ENCODE results near the gene GPR173.

Gene GPR173

DNA sequence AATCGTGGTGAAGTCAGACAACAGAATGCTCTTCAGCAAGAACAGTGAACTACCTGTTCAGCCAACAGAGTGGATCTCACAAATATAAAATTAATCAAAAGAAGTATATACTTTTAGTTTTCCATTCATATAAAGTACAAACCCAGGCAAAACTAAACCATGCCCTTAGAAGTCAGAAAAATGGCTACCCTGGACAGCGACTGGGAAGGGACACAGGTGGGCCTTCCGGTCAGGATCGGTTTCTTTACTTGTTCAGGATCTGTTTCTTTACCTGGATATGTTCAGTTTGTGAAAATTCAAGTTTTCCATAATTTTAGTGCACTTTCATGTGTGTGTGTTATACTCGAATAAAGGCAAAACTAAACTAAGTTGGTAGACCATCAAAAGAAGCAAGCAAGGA lies 12.4 kb upstream of the GPR173 start:
- H3K4me3 ChIP-seq (replicated peaks; ENCODE audit: low read depth, low read length) = no peak overlapping the region
- DNase-seq (ENCODE audit: extremely low read depth, low read depth) = no peak
- TF ChIP-seq, protein P1, sequence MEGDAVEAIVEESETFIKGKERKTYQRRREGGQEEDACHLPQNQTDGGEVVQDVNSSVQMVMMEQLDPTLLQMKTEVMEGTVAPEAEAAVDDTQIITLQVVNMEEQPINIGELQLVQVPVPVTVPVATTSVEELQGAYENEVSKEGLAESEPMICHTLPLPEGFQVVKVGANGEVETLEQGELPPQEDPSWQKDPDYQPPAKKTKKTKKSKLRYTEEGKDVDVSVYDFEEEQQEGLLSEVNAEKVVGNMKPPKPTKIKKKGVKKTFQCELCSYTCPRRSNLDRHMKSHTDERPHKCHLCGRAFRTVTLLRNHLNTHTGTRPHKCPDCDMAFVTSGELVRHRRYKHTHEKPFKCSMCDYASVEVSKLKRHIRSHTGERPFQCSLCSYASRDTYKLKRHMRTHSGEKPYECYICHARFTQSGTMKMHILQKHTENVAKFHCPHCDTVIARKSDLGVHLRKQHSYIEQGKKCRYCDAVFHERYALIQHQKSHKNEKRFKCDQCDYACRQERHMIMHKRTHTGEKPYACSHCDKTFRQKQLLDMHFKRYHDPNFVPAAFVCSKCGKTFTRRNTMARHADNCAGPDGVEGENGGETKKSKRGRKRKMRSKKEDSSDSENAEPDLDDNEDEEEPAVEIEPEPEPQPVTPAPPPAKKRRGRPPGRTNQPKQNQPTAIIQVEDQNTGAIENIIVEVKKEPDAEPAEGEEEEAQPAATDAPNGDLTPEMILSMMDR (IDR thresholded peaks at IDR 0.05; ENCODE audit: low read depth, low read length, missing control alignments) = no peak

DNA sequence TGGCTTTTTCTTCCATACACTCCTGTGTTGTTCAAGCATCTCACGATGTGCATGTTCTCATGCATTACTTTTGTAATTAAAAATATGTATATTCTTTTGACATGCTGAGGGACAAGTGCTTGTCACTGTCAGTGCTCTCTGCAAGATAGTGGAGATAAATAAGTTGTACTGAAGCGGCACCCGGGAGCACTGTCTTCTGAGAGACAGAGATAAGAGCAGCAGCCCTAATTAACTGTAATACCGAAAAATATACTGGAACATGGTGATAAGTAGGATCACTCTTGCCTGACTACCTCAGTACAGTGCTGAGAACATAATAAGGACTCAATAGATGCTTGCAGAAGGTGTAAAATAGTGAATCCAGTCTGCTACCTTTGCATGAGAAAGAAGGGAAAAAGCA lies 9.4 kb upstream of the GPR173 start:
- H3K4me3 ChIP-seq (replicated peaks; ENCODE audit: low read depth, low read length) = no peak overlapping the region
- no peak for DNase-seq (ENCODE audit: extremely low read depth, low read depth)
- TF ChIP-seq, protein P1 (IDR thresholded peaks at IDR 0.05; ENCODE audit: low read depth, low read length, missing control alignments) = no peak

DNA sequence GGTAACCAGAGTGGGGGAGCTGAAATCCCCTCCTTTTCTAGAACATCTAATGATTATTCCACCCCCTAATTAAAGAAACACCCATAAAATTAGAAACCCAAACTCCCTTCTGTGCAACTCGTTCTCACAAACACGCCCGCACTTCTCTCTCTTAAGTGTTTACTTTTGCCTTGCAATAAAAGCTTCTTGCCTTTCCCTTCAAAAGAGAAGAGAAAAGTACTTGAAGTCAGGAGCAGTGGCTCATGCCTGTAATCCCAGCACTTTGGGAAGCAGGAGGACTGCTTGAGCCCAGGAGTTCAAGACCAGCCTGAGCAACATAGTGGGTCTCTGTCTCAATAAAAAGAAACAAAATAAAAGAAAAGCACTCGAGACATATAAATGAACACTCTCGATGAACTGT lies 3.6 kb upstream of the GPR173 start:
- no peak overlapping the region for H3K4me3 ChIP-seq (replicated peaks; ENCODE audit: low read depth, low read length)
- TF ChIP-seq, protein P1 (IDR thresholded peaks at IDR 0.05; ENCODE audit: low read depth, low read length, missing control alignments) = no peak
- no peak for DNase-seq (ENCODE audit: extremely low read depth, low read depth)

DNA sequence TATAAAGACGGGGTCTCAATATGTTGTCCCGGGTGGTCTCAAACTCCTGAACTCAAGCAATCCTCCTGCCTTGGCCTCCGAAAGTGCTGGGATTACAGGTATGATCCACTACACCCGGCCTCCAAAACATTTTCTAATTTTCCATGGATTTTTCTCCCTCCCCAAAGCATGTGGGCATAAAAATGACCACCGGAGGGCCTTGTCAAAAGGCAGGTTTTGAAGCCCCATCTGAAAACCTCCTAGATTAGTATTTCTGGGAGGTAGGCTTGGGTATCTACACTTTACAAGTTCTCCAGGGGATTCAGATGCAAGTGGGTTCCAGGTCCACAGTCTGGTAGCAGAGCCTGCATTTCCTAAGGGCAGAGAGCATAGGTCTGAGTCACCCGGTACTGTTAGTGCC lies 1.4 kb upstream of the GPR173 start:
- no peak overlapping the region for H3K4me3 ChIP-seq (replicated peaks; ENCODE audit: low read depth, low read length)
- no peak for DNase-seq (ENCODE audit: extremely low read depth, low read depth)
- TF ChIP-seq, protein P1 (IDR thresholded peaks at IDR 0.05; ENCODE audit: low read depth, low read length, missing control alignments) = peak; percentile 42

DNA sequence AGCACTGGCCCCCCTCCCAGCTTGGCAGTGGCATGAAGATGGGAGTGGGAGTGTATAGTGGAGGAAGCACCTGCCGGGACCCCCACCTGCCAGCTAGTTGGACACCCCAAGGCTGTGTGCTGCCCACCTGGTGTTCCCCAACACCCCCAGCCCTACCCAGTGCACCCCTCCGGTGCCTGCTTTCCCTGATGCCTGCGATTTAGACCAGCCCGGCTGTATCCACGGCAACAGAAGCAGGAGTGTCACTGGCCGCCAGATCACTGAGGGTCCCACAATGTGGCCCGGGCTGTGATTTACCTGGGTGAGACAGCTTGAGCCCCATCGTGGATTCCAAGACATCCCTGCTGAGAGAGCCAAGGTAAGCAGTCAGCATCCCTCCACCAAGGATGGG lies 533 bp downstream of the GPR173 start:
- DNase-seq (ENCODE audit: extremely low read depth, low read depth) = no peak
- H3K4me3 ChIP-seq (replicated peaks; ENCODE audit: low read depth, low read length) = peak overlapping the region; percentile 60

DNA sequence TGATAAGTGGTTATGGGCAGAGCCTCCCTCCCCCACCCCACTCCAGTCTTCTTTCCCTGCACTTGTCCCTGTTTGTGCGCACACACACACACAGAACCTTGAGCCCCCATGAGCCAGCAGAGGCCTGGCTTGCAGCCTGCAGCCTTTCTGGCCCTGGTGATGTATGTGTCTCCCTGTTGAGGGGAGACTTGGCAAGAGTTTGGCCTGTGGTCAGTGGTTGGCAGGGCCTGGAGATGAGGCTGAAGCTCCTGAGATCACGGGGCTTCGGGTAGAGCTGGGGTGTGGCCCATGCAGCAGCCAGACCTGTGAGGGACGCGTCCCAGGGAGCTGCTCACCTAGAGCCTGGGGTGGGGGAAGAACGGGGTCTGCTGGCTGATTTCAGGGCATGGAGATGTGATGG lies 2.3 kb downstream of the GPR173 start:
- TF ChIP-seq, protein P1 (IDR thresholded peaks at IDR 0.05; ENCODE audit: low read depth, low read length, missing control alignments) = no peak
- no peak for DNase-seq (ENCODE audit: extremely low read depth, low read depth)
- peak overlapping the region; percentile 60 for H3K4me3 ChIP-seq (replicated peaks; ENCODE audit: low read depth, low read length)

More for the DNA sequence above, 533 bp downstream of the GPR173 start:
- TF ChIP-seq, protein P1 (IDR thresholded peaks at IDR 0.05; ENCODE audit: low read depth, low read length, missing control alignments) = no peak

DNA sequence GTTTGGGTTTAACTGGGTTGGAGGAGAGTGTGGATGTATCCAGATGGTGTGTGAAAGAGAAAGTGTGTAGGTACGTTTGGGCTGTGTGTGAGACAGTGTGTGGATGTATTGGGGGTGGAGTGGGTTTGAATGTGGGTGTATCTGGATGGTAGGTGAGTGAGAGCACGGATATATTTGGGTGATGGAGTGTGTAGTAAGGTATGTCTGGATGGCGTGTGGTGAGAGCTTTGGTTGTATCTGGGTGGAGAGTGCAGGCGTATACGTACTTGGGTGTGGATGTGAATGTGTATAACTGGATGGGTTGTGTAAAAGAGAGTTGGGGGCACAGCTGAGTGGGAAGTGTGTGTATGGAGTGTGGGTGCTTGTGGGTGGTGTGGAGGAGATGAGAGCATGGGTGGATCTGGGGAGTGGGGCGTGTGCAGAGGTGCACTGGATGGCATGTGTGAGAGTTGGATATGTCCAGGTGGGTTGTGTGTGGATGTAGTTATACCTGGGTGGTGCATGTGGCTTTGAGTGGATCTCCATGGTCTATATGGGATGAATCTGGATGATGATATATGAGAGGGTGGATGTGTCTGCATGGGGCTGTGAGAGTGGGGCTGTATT lies 6.8 kb downstream of the GPR173 start:
- DNase-seq (ENCODE audit: extremely low read depth, low read depth) = no peak
- TF ChIP-seq, protein P1 (IDR thresholded peaks at IDR 0.05; ENCODE audit: low read depth, low read length, missing control alignments) = no peak
- no peak overlapping the region for H3K4me3 ChIP-seq (replicated peaks; ENCODE audit: low read depth, low read length)
